RWPE1 (cell line): ENCODE measurements around the gene TSSK6.
"Not testable (repeated sequence)": the region's sequence is repeated elsewhere in the genome, so short reads cannot be mapped to it uniquely, and the experiment has no call there.

ENCODE experiments used
- CTCF ChIA-PET: fragments of 350-600 bp; sonication (Branson Sonifier 250); formaldehyde crosslinking; extraction: SDS; loops from one replicate; lab custom pipeline; 2021; lab: Yijun Ruan, JAX
- POLR2A ChIA-PET: fragments of 400-600 bp; formaldehyde crosslinking; extraction: SDS; loops from one replicate; lab custom pipeline; 2020; ENCODE audit warnings: antibody characterized with exemption; ENCODE audit not compliant: low non-redundant PET; lab: Yijun Ruan, JAX
- DNase-seq: peaks from one replicate; pipeline ENCODE4 v3.0.0; 2012; ENCODE audit warnings: low spot score
- H3K27ac ChIP-seq: fragments of 450-650 bp; 2 replicates; pipeline ENCODE4 v1.5.1; 2017
- CTCF ChIP-seq: fragments of 450-650 bp; conservative IDR thresholded peaks from 2 replicates; pipeline ENCODE4 v1.5.1; 2017; ENCODE audit warnings: low read depth, mild to moderate bottlenecking

The TSSK6 gene

GRCh38 chr19:19480688-19481087, 34.7 kb downstream of the TSSK6 start:
- CTCF ChIA-PET: no interaction called here
- POLR2A ChIA-PET: no interaction called here
- no peak for TF ChIP-seq CTCF
- no peak for DNase-seq
- H3K27ac ChIP-seq: peak overlapping the region; percentile 3; the same call in 1 of the 2 replicates

GRCh38 chr19:19477705-19478383, 37.5 kb downstream of the TSSK6 start:
- no peak for TF ChIP-seq CTCF
- CTCF ChIA-PET: no interaction called here
- peak overlapping the region; percentile 52 for H3K27ac ChIP-seq
- POLR2A ChIA-PET: no interaction called here
- no peak for DNase-seq

GRCh38 chr19:19475849-19476828, 39.2 kb downstream of the TSSK6 start:
- POLR2A ChIA-PET: no interaction called here
- TF ChIP-seq CTCF: no peak
- peak overlapping the region; percentile 52 for H3K27ac ChIP-seq
- no peak for DNase-seq
- CTCF ChIA-PET: interaction anchor here (0.6 to 1.1 kb wide), 3 partner anchors 14 to 15 kb away, joined by 3 to 4 read pairs (median 3); no protein-coding TSS in a partner anchor

GRCh38 chr19:19475015-19475765, 40.2 kb downstream of the TSSK6 start:
- no peak for TF ChIP-seq CTCF
- CTCF ChIA-PET: interaction anchor here (1.0 to 1.1 kb wide), 2 partner anchors 14 to 16 kb away, joined by 3 read pairs; no protein-coding TSS in a partner anchor
- no peak for DNase-seq
- POLR2A ChIA-PET: no interaction called here
- peak overlapping the region; percentile 30 for H3K27ac ChIP-seq

GRCh38 chr19:19472106-19472505, 43.2 kb downstream of the TSSK6 start:
- CTCF ChIA-PET, H3K27ac ChIP-seq, DNase-seq, POLR2A ChIA-PET: not testable (repeated sequence)

- DNase-seq: no peak
- TF ChIP-seq CTCF: no peak
- H3K27ac ChIP-seq: no peak overlapping the region
- ChIA-PET CTCF (no interaction called here), POLR2A (no interaction called here)
Observed at GRCh38 chr19:19471682-19472081, 43.7 kb downstream of the TSSK6 start.
